ENCODE measurements around the gene RBBP6.
A peak's percentile ranks its signal among the peaks of the same experiment; 100 is the strongest.

The RBBP6 gene

GRCh38 chr16:24526701-24527495, 12.5 kb upstream of the RBBP6 start:
- DNase-seq (ENCODE audit: low spot score in 2 of 2) (no peak), ATAC-seq (replicated peaks; ENCODE audit: extremely low read depth, poor library complexity, severe bottlenecking) (no peak)
- no peaks in the 10 kb centered on the region for H3K9me3 Mint-ChIP-seq
- no peaks in the 10 kb centered on the region for H3K4me1 Mint-ChIP-seq
- H3K27me3 Mint-ChIP-seq = no peaks in the 10 kb centered on the region
- H3K27ac Mint-ChIP-seq (ENCODE audit: low read depth) = no peak overlapping the region
- no peaks in the 10 kb centered on the region for H3K36me3 Mint-ChIP-seq (ENCODE audit: insufficient read depth)
- no peak overlapping the region for H3K4me3 Mint-ChIP-seq

DNA sequence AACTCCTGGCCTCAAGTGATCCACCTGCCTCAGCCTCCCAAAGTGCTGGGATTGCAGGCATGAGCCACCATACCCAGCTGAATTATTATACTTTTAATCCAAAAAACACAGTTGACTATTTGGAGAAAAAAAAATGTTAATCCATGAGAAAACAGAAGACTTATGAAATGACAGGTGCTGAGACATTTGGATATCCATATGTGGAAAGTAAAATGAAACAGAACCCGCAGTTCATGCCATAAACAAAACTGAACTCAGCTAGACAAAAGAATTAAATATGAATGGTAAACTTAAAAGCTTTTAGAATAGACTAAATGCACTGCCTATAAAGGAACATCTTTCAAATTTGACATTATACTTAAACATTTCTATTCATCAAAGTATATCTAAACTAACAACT, 8.2 kb upstream of the RBBP6 start:
- peaks cover 1% of the 10 kb centered on the region for H3K36me3 Mint-ChIP-seq (ENCODE audit: insufficient read depth)
- no peak overlapping the region for H3K4me3 Mint-ChIP-seq
- ATAC-seq (replicated peaks; ENCODE audit: extremely low read depth, poor library complexity, severe bottlenecking) = no peak
- DNase-seq (ENCODE audit: low spot score in 2 of 2) = no peak
- no peak overlapping the region for H3K27ac Mint-ChIP-seq (ENCODE audit: low read depth)
- H3K27me3 Mint-ChIP-seq = no peaks in the 10 kb centered on the region
- H3K9me3 Mint-ChIP-seq = no peaks in the 10 kb centered on the region
- no peaks in the 10 kb centered on the region for H3K4me1 Mint-ChIP-seq

- peaks cover 8% of the 10 kb centered on the region for H3K36me3 Mint-ChIP-seq (ENCODE audit: insufficient read depth)
- H3K4me1 Mint-ChIP-seq = peaks cover 7% of the 10 kb centered on the region
- no peaks in the 10 kb centered on the region for H3K27me3 Mint-ChIP-seq
- ATAC-seq (replicated peaks; ENCODE audit: extremely low read depth, poor library complexity, severe bottlenecking) (no peak), DNase-seq (ENCODE audit: low spot score in 2 of 2) (no peak)
- no peak overlapping the region for H3K27ac Mint-ChIP-seq (ENCODE audit: low read depth)
- H3K4me3 Mint-ChIP-seq = no peak overlapping the region
- H3K9me3 Mint-ChIP-seq = no peaks in the 10 kb centered on the region
Measured at GRCh38 chr16:24534620-24535019, 4.7 kb upstream of the RBBP6 start.

DNA sequence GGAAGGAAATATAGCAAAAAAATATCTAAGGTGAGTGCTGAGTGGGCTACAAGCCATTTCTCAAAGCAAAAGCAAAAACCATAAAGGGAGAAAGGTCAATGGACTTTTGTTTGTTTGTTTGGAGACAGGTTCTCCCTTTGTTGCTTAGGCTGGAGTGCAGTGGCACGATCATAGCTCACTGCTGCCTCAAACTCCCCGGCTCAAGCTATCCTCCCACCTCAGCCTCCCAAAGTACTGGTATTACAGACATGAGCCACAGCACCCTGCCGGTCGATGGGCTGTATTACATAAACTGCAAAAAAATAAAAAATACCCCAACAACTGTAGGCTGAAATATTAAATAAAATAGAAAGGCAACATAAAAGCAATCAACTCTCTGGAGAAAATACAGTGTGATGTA, 3.5 kb upstream of the RBBP6 start:
- H3K9me3 Mint-ChIP-seq = no peaks in the 10 kb centered on the region
- no peak overlapping the region for H3K27ac Mint-ChIP-seq (ENCODE audit: low read depth)
- no peaks in the 10 kb centered on the region for H3K27me3 Mint-ChIP-seq
- DNase-seq (ENCODE audit: low spot score in 2 of 2) (no peak), ATAC-seq (replicated peaks; ENCODE audit: extremely low read depth, poor library complexity, severe bottlenecking) (no peak)
- peaks cover 16% of the 10 kb centered on the region for H3K36me3 Mint-ChIP-seq (ENCODE audit: insufficient read depth)
- H3K4me3 Mint-ChIP-seq = no peak overlapping the region
- peaks cover 14% of the 10 kb centered on the region for H3K4me1 Mint-ChIP-seq

- H3K4me3 Mint-ChIP-seq = no peak overlapping the region
- DNase-seq (ENCODE audit: low spot score in 2 of 2) (no peak), ATAC-seq (replicated peaks; ENCODE audit: extremely low read depth, poor library complexity, severe bottlenecking) (no peak)
- H3K36me3 Mint-ChIP-seq (ENCODE audit: insufficient read depth) = peaks cover 17% of the 10 kb centered on the region
- peaks cover 22% of the 10 kb centered on the region for H3K4me1 Mint-ChIP-seq
- H3K27me3 Mint-ChIP-seq = no peaks in the 10 kb centered on the region
- H3K27ac Mint-ChIP-seq (ENCODE audit: low read depth) = no peak overlapping the region
- H3K9me3 Mint-ChIP-seq = no peaks in the 10 kb centered on the region
Measured at GRCh38 chr16:24536671-24537070, 2.7 kb upstream of the RBBP6 start.

DNA sequence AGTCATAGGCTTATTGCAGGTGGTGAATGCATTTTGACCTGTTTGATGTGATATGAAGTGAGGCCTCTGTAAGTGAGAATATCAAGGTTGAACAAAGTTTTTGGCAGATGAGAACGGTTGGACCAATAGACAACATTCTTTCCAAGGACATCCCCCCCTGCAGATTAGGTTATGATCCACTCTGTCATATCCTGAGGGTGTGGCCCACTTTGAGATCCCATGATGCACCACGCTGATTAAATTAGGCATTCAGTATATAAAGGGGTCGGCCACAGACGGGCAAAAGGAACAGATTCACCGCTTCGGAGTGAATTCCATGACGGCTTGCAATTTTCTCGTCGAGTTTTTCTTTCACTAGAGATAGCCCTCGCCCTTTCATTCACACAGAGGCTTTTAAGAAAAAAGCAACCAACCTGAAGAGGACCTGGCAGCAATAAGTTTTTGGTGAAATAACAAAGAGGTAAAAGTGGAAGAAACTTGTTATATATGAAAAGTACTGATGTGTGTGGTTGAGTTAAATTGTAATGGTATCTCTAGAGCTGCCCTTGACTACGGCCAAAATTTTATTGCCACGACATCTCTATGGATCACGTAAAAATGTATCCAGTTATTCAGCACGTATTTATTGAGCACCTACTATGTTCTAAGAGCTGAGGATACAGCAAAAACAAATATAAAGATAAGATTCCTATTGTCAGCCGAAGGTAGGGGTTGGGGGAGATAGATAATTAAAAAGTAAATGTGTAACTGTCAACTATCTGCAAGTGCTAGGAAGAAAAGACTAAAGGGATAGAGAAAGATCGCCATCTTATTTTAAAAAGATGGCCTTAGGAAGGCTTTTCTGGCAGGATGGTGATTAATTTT, 1.7 kb upstream of the RBBP6 start:
- Mint-ChIP-seq H3K27me3 (no peaks in the 10 kb centered on the region), H3K4me3 (peak overlapping the region; percentile 100), H3K27ac (ENCODE audit: low read depth) (peak overlapping the region; percentile 35), H3K4me1 (peaks cover 32% of the 10 kb centered on the region), H3K9me3 (no peaks in the 10 kb centered on the region), H3K36me3 (ENCODE audit: insufficient read depth) (peaks cover 21% of the 10 kb centered on the region)
- DNase-seq (ENCODE audit: low spot score in 2 of 2) (no peak), ATAC-seq (replicated peaks; ENCODE audit: extremely low read depth, poor library complexity, severe bottlenecking) (no peak)

GRCh38 chr16:24538756-24539294, 541 bp upstream of the RBBP6 start:
- ATAC-seq (replicated peaks; ENCODE audit: extremely low read depth, poor library complexity, severe bottlenecking) (peak; percentile 34), DNase-seq (ENCODE audit: low spot score in 2 of 2) (no peak)
- Mint-ChIP-seq H3K27me3 (no peaks in the 10 kb centered on the region), H3K9me3 (no peaks in the 10 kb centered on the region), H3K4me3 (peak overlapping the region; percentile 100), H3K27ac (ENCODE audit: low read depth) (peak overlapping the region; percentile 100), H3K36me3 (ENCODE audit: insufficient read depth) (peaks cover 21% of the 10 kb centered on the region), H3K4me1 (peaks cover 38% of the 10 kb centered on the region)

- peak overlapping the region; percentile 100 for H3K27ac Mint-ChIP-seq (ENCODE audit: low read depth)
- peak overlapping the region; percentile 100 for H3K4me3 Mint-ChIP-seq
- DNase-seq (ENCODE audit: low spot score in 2 of 2) = no peak
- no peaks in the 10 kb centered on the region for H3K9me3 Mint-ChIP-seq
- peaks cover 25% of the 10 kb centered on the region for H3K36me3 Mint-ChIP-seq (ENCODE audit: insufficient read depth)
- peaks cover 49% of the 10 kb centered on the region for H3K4me1 Mint-ChIP-seq
- H3K27me3 Mint-ChIP-seq = no peaks in the 10 kb centered on the region
- peak; percentile 22 for ATAC-seq (replicated peaks; ENCODE audit: extremely low read depth, poor library complexity, severe bottlenecking)
Measured at GRCh38 chr16:24539850-24540601, 660 bp downstream of the RBBP6 start.

DNA sequence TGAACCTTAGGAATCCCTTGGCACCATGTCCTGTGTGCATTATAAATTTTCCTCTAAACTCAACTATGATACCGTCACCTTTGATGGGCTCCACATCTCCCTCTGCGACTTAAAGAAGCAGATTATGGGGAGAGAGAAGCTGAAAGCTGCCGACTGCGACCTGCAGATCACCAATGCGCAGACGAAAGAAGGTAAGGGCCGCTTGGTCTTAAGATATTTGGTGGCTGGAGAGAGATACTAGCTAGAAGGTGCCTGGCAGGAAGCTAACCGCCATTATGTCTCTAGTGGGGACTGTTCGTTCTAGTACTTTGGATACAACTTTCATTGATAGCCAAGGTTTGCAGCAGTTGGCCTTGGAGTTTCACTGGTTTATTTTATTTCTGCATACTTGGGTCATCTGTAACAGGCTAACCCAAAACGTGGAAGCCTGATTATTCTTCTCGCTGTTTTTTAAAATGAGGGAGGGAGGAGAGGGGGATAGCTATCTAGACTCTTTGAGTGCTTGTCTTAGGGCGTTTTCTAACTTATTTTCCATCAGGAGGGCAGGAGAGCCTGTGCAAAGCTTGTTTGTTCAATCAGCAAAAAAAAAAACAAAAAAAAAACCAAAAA, 1.3 kb downstream of the RBBP6 start:
- peaks cover 56% of the 10 kb centered on the region for H3K4me1 Mint-ChIP-seq
- ATAC-seq (replicated peaks; ENCODE audit: extremely low read depth, poor library complexity, severe bottlenecking) = no peak
- DNase-seq (ENCODE audit: low spot score in 2 of 2) = no peak
- H3K27me3 Mint-ChIP-seq = no peaks in the 10 kb centered on the region
- peak overlapping the region; percentile 100 for H3K27ac Mint-ChIP-seq (ENCODE audit: low read depth)
- H3K36me3 Mint-ChIP-seq (ENCODE audit: insufficient read depth) = peaks cover 26% of the 10 kb centered on the region
- peak overlapping the region; percentile 100 for H3K4me3 Mint-ChIP-seq
- no peaks in the 10 kb centered on the region for H3K9me3 Mint-ChIP-seq

- Mint-ChIP-seq H3K9me3 (no peaks in the 10 kb centered on the region), H3K4me1 (peaks cover 60% of the 10 kb centered on the region), H3K27ac (ENCODE audit: low read depth) (peak overlapping the region; percentile 100), H3K27me3 (no peaks in the 10 kb centered on the region), H3K36me3 (ENCODE audit: insufficient read depth) (peaks cover 26% of the 10 kb centered on the region), H3K4me3 (peak overlapping the region; percentile 100)
- ATAC-seq (replicated peaks; ENCODE audit: extremely low read depth, poor library complexity, severe bottlenecking) (no peak), DNase-seq (ENCODE audit: low spot score in 2 of 2) (no peak)
Measured at GRCh38 chr16:24541233-24541933, 2.0 kb downstream of the RBBP6 start.

- no peaks in the 10 kb centered on the region for H3K9me3 Mint-ChIP-seq
- no peak for ATAC-seq (replicated peaks; ENCODE audit: extremely low read depth, poor library complexity, severe bottlenecking)
- no peak overlapping the region for H3K27ac Mint-ChIP-seq (ENCODE audit: low read depth)
- DNase-seq (ENCODE audit: low spot score in 2 of 2) = no peak
- peak overlapping the region; percentile 100 for H3K4me3 Mint-ChIP-seq
- H3K36me3 Mint-ChIP-seq (ENCODE audit: insufficient read depth) = peaks cover 47% of the 10 kb centered on the region
- peaks cover 69% of the 10 kb centered on the region for H3K4me1 Mint-ChIP-seq
- no peaks in the 10 kb centered on the region for H3K27me3 Mint-ChIP-seq
Measured at GRCh38 chr16:24543949-24544348, 4.6 kb downstream of the RBBP6 start.

Data from central memory CD8-positive, alpha-beta T cell (primary cell).